ENCODE results near the gene AATK. TPM values are rescaled to one million over a fixed set of nuclear protein-coding genes. Genes with fewer than 3 reads are reported as not detected.

AATK gene
- total and polyA plus RNA-seq, 10 of the 15 experiments (the other 5 are each of a cell fraction or from before 2014, with no cell fraction given): 0.04 TPM; not detected in 9

- H2AFZ ChIP-seq (ENCODE audit: control insufficient read depth, low read depth, low read length): no peak overlapping the region
- 31% methylated on average over 23 of the region's 25 CpGs for WGBS (ENCODE audit: insufficient coverage, insufficient replicate concordance, low lambda C conversion rate, missing lambda C conversion rate)
- no peaks in the 10 kb centered on the region for H3K4me1 ChIP-seq (ENCODE audit: control insufficient read depth, insufficient read depth, low read length)
- H3K9ac ChIP-seq (ENCODE audit: control insufficient read depth, insufficient read depth, low read length): no peak overlapping the region
- ChIA-PET POLR2A (no interaction called here), RAD21 (ENCODE audit: unreplicated experiment) (no interaction called here), CTCF (no interaction called here), SMC1A (ENCODE audit: uncharacterized antibody, unreplicated experiment) (no interaction called here)
- no peaks in the 10 kb centered on the region for H3K27me3 ChIP-seq (replicated peaks in 1 of 2; ENCODE audit: control insufficient read depth in 2 of 2, insufficient read depth in 2 of 2, low read length in 1 of 2)
- H3K9me3 ChIP-seq (replicated peaks; ENCODE audit: control insufficient read depth, insufficient read depth, low read length): no peaks in the 10 kb centered on the region; the same call in 2 of the 3 replicates
- no peaks in the 10 kb centered on the region for H3K79me2 ChIP-seq (ENCODE audit: control insufficient read depth, insufficient read depth, low read length)
- intact Hi-C loops (cut with micrococcal nuclease; ENCODE audit: unreplicated experiment): no loop called here
- no peak for FAIRE-seq
- no peak for DNase-seq (ENCODE audit: low read depth, low spot score)
- in situ Hi-C loops (cut with MboI): no loop called here
- ATAC-seq: no peak
- TF ChIP-seq DPF2 (IDR thresholded peaks at IDR 0.05): no peak
- no peak for TF ChIP-seq GABPA (IDR thresholded peaks at IDR 0.05; ENCODE audit: low read depth)
- no peak for TF ChIP-seq CBX3 (IDR thresholded peaks at IDR 0.05; ENCODE audit: borderline replicate concordance, low read depth)
- TF ChIP-seq RUNX3 (IDR thresholded peaks at IDR 0.05; ENCODE audit: low read length): no peak
- no peak for TF ChIP-seq TARDBP (IDR thresholded peaks at IDR 0.05; ENCODE audit: borderline replicate concordance)
- H3K4me2 ChIP-seq (ENCODE audit: control insufficient read depth, insufficient read depth): no peak overlapping the region
- no peak overlapping the region for H3K27ac ChIP-seq (ENCODE audit: control insufficient read depth, insufficient read depth)
- BruUV-seq (replicated peaks): no TSS peak
- H3K4me3 ChIP-seq: no peak overlapping the region
- H3K36me3 ChIP-seq (ENCODE audit: control insufficient read depth in 2 of 2, insufficient read depth in 2 of 2, low read length in 1 of 2): no peaks in the 10 kb centered on the region
- no peaks in the 10 kb centered on the region for H4K20me1 ChIP-seq (ENCODE audit: control insufficient read depth, insufficient read depth)
Observed at GRCh38 chr17:81178136-81179091, 12.4 kb upstream of the AATK start.

GRCh38 chr17:81176666-81177065 lies 10.6 kb upstream of the AATK start:
- no peaks in the 10 kb centered on the region for H3K27me3 ChIP-seq (replicated peaks in 1 of 2; ENCODE audit: control insufficient read depth in 2 of 2, insufficient read depth in 2 of 2, low read length in 1 of 2)
- in situ Hi-C loops (cut with MboI): no loop called here
- no peak overlapping the region for H3K9ac ChIP-seq (ENCODE audit: control insufficient read depth, insufficient read depth, low read length)
- no peaks in the 10 kb centered on the region; the same call in 2 of the 3 replicates for H3K9me3 ChIP-seq (replicated peaks; ENCODE audit: control insufficient read depth, insufficient read depth, low read length)
- 88% methylated on average over 6 of the region's 7 CpGs for WGBS (ENCODE audit: insufficient coverage, insufficient replicate concordance, low lambda C conversion rate, missing lambda C conversion rate)
- BruUV-seq (replicated peaks): no TSS peak
- SMC1A ChIA-PET (ENCODE audit: uncharacterized antibody, unreplicated experiment): no interaction called here
- FAIRE-seq: no peak
- POLR2A ChIA-PET: no interaction called here
- DNase-seq (ENCODE audit: low read depth, low spot score): no peak
- no peaks in the 10 kb centered on the region for H3K79me2 ChIP-seq (ENCODE audit: control insufficient read depth, insufficient read depth, low read length)
- intact Hi-C loops (cut with micrococcal nuclease; ENCODE audit: unreplicated experiment): no loop called here
- H3K27ac ChIP-seq (ENCODE audit: control insufficient read depth, insufficient read depth): no peak overlapping the region
- no peaks in the 10 kb centered on the region for H3K4me1 ChIP-seq (ENCODE audit: control insufficient read depth, insufficient read depth, low read length)
- no peaks in the 10 kb centered on the region for H4K20me1 ChIP-seq (ENCODE audit: control insufficient read depth, insufficient read depth)
- no peaks in the 10 kb centered on the region for H3K36me3 ChIP-seq (ENCODE audit: control insufficient read depth in 2 of 2, insufficient read depth in 2 of 2, low read length in 1 of 2)
- CTCF ChIA-PET: no interaction called here
- RAD21 ChIA-PET (ENCODE audit: unreplicated experiment): no interaction called here
- no peak overlapping the region for H2AFZ ChIP-seq (ENCODE audit: control insufficient read depth, low read depth, low read length)
- no peak for ATAC-seq
- H3K4me2 ChIP-seq (ENCODE audit: control insufficient read depth, insufficient read depth): no peak overlapping the region
- H3K4me3 ChIP-seq: no peak overlapping the region
- TF ChIP-seq JUND (IDR thresholded peaks at IDR 0.05; ENCODE audit: low read depth, low read length) (no peak), MYB (IDR thresholded peaks at IDR 0.05; ENCODE audit: borderline replicate concordance, low read depth, low read length) (no peak), STAT3 (IDR thresholded peaks at IDR 0.05; ENCODE audit: low read depth, low read length) (no peak), BRCA1 (IDR thresholded peaks at IDR 0.05; ENCODE audit: low read depth, low read length) (no peak), ZBTB33 (IDR thresholded peaks at IDR 0.05) (no peak), CEBPZ (IDR thresholded peaks at IDR 0.05; ENCODE audit: low read depth, low read length) (no peak), PAX5 (IDR thresholded peaks at IDR 0.05; ENCODE audit: borderline replicate concordance, low read depth, low read length) (no peak), FOXK2 (IDR thresholded peaks at IDR 0.05) (no peak), PML (IDR thresholded peaks at IDR 0.05; ENCODE audit: low read length) (no peak)

Data from GM12878 (cell line).